DND-41 (cell line): ENCODE results near the gene NT5C3A.

Experiments
- EZH2 ChIP-seq: IDR thresholded peaks from 3 replicates; pipeline ENCODE4 v1.6.1; 2012; ENCODE audit warnings: borderline replicate concordance, low read depth, mild to moderate bottlenecking, moderate library complexity, low read length, inconsistent platforms; ENCODE audit not compliant: severe bottlenecking
- TF ChIP-seq, protein P1 (sequence below): IDR thresholded peaks from 2 replicates; pipeline ENCODE4 v1.5.1; 2012; ENCODE audit warnings: borderline replicate concordance, low read length, moderate library complexity, mild to moderate bottlenecking; ENCODE audit not compliant: poor library complexity, severe bottlenecking; ENCODE audit errors: extremely low read depth

DNA sequence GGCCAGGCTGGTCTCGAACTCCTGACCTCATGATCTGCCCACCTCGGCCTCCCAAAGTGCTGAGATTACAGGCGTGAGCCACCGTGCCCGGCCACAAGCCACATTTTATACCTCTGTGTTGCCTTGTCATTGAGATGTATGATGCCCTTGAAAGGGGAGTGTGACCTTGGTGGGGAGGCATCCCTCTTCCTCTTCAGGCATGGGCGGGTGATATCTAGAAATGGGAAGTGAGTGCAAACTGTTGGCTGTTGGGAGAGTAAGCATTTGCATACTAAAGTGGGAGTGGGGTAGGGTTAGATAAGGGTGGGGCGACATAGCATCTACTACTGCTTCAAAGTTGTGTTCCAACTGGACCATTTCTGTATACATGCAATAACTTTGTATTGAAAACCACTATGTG, 26.6 kb upstream of the NT5C3A start:
- TF ChIP-seq, protein P1, sequence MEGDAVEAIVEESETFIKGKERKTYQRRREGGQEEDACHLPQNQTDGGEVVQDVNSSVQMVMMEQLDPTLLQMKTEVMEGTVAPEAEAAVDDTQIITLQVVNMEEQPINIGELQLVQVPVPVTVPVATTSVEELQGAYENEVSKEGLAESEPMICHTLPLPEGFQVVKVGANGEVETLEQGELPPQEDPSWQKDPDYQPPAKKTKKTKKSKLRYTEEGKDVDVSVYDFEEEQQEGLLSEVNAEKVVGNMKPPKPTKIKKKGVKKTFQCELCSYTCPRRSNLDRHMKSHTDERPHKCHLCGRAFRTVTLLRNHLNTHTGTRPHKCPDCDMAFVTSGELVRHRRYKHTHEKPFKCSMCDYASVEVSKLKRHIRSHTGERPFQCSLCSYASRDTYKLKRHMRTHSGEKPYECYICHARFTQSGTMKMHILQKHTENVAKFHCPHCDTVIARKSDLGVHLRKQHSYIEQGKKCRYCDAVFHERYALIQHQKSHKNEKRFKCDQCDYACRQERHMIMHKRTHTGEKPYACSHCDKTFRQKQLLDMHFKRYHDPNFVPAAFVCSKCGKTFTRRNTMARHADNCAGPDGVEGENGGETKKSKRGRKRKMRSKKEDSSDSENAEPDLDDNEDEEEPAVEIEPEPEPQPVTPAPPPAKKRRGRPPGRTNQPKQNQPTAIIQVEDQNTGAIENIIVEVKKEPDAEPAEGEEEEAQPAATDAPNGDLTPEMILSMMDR: no peak
- TF ChIP-seq EZH2: no peak
